Measurements from ENCODE around the gene COL15A1.

The COL15A1 gene

GRCh38 chr9:98994172-98995058 lies 50.7 kb downstream of the COL15A1 start:
- Histone ChIP-seq H3K4me3 (no peak overlapping the region), H3K27ac (peak overlapping the region; percentile 70 to 91)
- no peak for DNase-seq (ENCODE audit: low spot score)

DNA sequence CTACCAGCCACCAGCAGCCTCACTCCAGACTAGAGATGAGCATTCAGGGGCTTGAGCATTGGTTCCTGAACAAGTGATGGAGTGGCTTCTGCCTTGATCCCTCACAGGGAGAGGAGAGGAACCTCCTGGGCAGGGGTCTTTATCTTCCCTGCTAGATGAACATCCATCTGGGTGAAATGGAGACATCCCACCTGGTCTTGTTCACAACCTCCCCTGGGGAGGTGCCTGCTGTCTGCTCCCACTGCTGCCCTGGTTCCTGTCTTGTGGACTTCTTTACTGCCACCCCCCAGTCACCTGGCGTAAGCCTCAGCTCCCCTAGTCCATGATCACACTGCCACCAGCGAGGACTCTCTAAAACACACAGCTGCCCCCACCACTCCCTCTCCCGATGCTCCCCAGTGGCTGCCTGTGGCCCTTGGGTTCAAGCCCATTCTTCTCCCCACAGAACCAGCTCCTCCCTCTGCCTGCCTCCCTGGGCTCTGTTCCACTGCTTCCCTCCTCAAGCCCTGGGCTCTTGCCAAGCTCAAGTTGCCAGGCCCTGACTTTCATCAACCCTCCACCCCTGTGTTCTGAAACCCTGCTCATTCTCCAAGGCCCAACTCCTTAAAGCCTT lies 51.5 kb downstream of the COL15A1 start:
- peak; percentile 89 for DNase-seq (ENCODE audit: low spot score)
- Histone ChIP-seq H3K4me3 (no peak overlapping the region), H3K27ac (peak overlapping the region; percentile 70 to 91)
- no peak for TF ChIP-seq CTCF (IDR thresholded peaks at IDR 0.05)

More at GRCh38 chr9:98994172-98995058, 50.7 kb downstream of the COL15A1 start:
- no peak for TF ChIP-seq CTCF (IDR thresholded peaks at IDR 0.05)

- peak; percentile 59 for DNase-seq (ENCODE audit: low spot score)
- Histone ChIP-seq H3K27ac (peak overlapping the region; percentile 70 to 91), H3K4me3 (no peak overlapping the region)
- no peak for TF ChIP-seq CTCF (IDR thresholded peaks at IDR 0.05)
Observed at GRCh38 chr9:98995971-98996504, 52.3 kb downstream of the COL15A1 start.

DNA sequence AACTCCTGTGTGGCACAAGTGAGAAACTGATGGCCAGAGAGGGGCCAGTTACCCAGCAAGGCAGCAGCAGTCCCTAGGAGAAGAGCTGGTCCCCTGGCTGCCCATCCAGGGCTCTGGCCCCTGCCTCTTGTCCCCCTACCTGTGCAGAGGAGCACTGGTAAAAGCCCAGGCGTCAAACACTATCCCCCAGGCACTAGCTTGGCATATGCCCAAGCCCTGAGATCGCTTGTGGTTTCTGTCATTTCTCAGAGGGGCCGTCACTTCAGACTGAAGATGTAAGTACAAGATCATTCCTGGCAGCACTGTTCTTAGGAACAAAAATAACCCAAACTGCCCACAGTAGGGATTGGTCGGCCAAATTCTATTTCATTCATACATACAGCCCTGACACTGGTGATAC lies 53.9 kb downstream of the COL15A1 start:
- peak; percentile 83 for DNase-seq (ENCODE audit: low spot score)
- H3K4me3 ChIP-seq, result no peak overlapping the region
- no peak for TF ChIP-seq CTCF (IDR thresholded peaks at IDR 0.05)
- H3K27ac ChIP-seq, result peak overlapping the region; percentile 56 to 88

- peak; percentile 90 for DNase-seq (ENCODE audit: low spot score)
- Histone ChIP-seq H3K4me3 (peak overlapping the region; percentile 35), H3K27ac (peak overlapping the region; percentile 82 to 88)
- peak; percentile 90 for TF ChIP-seq CTCF (IDR thresholded peaks at IDR 0.05)
Observed at GRCh38 chr9:98998441-98999151, 54.9 kb downstream of the COL15A1 start.

DNA sequence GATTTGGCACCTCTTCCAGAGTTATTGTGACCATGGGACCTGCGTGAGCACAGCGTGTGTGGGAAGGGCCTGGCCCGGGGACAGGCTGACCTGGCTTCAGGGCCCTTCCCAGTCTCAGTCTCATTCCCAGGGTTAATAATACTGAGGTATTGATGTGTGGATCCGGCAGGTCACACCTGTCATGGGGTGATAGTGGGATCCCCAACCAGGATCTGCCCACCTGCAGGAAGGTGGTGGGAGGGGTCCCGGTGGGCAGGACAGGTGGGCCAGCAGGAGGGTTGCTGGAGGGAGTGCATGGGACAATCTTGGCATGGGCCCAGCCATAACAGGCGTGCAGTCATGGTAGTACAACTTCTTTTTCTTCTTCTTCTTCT lies 55.4 kb downstream of the COL15A1 start:
- no peak for DNase-seq (ENCODE audit: low spot score)
- Histone ChIP-seq H3K4me3 (peak overlapping the region; percentile 35), H3K27ac (peak overlapping the region; percentile 82 to 88)
- no peak for TF ChIP-seq CTCF (IDR thresholded peaks at IDR 0.05)
